H9 (cell line): ENCODE results near the gene DOCK2. TPM values are rescaled to one million over a fixed set of nuclear protein-coding genes. Genes with fewer than 3 reads are reported as not detected.

Source experiments
- DNase-seq: peaks from one replicate; pipeline ENCODE4 v3.0.0-alpha.2; 2017
- H2AFZ ChIP-seq: one replicate; pipeline ENCODE4 v1.6.1; 2013; ENCODE audit warnings: mild to moderate bottlenecking, low read length, control low read depth, moderate library complexity
- H2AK5ac ChIP-seq: 2 replicates; pipeline ENCODE4 v1.6.1; 2013; ENCODE audit warnings: low read length, control low read depth, mixed read lengths; ENCODE audit not compliant: insufficient read length
- H2BK120ac ChIP-seq: one replicate; pipeline ENCODE4 v1.6.1; 2013; ENCODE audit warnings: low read depth, mild to moderate bottlenecking, low read length, control low read depth, inconsistent platforms; ENCODE audit not compliant: poor library complexity, severe bottlenecking
- H2BK12ac ChIP-seq: 2 replicates; pipeline ENCODE4 v1.6.1; 2013; ENCODE audit warnings: low read length, control low read depth, mixed read lengths, low read depth; ENCODE audit not compliant: insufficient read length
- H2BK15ac ChIP-seq: 2 replicates; pipeline ENCODE4 v1.6.1; 2013; ENCODE audit warnings: low read depth, low read length, control low read depth
- H2BK20ac ChIP-seq: one replicate; pipeline ENCODE4 v1.6.1; 2013; ENCODE audit warnings: low read depth, mild to moderate bottlenecking, low read length, control low read depth, inconsistent platforms; ENCODE audit not compliant: poor library complexity, severe bottlenecking
- H2BK5ac ChIP-seq: 2 replicates; pipeline ENCODE4 v1.6.1; 2013; ENCODE audit warnings: low read length, control low read depth, mixed read lengths; ENCODE audit not compliant: insufficient read length
- H3K14ac ChIP-seq: 2 replicates; pipeline ENCODE4 v1.6.1; 2013; ENCODE audit warnings: low read length, control low read depth; ENCODE audit not compliant: insufficient read depth
- H3K18ac ChIP-seq: 2 replicates; pipeline ENCODE4 v1.6.1; 2013; ENCODE audit warnings: low read depth, mild to moderate bottlenecking, mixed read lengths, low read length, control low read depth; ENCODE audit not compliant: insufficient read length
- H3K23ac ChIP-seq: 2 replicates; pipeline ENCODE4 v1.6.1; 2013; ENCODE audit warnings: low read length, control low read depth, mixed read lengths, low read depth; ENCODE audit not compliant: insufficient read length
- H3K23me2 ChIP-seq: 2 replicates; pipeline ENCODE4 v1.6.1; 2013; ENCODE audit warnings: low read depth, mild to moderate bottlenecking, mixed read lengths, low read length, control low read depth; ENCODE audit not compliant: insufficient read length, poor library complexity, severe bottlenecking
- H3K27ac ChIP-seq: 2 replicates; pipeline ENCODE4 v1.5.1; 2013; ENCODE audit warnings: low read length, control low read depth, mixed read lengths, low read depth; ENCODE audit not compliant: insufficient read length
- H3K27me3 ChIP-seq: 2 replicates; pipeline ENCODE4 v1.6.1; 2013; ENCODE audit warnings: low read length, control low read depth, inconsistent platforms; ENCODE audit not compliant: insufficient read depth
- H3K4ac ChIP-seq: 2 replicates; pipeline ENCODE4 v1.6.1; 2013; ENCODE audit warnings: low read depth, mild to moderate bottlenecking, control low read depth, inconsistent platforms, low read length, moderate library complexity
- H3K4me1 ChIP-seq: 2 replicates; pipeline ENCODE4 v1.6.1; 2013; ENCODE audit warnings: low read length, control low read depth, inconsistent platforms; ENCODE audit not compliant: insufficient read depth
- H3K4me2 ChIP-seq: 2 replicates; pipeline ENCODE4 v1.6.1; 2013; ENCODE audit warnings: low read length, control low read depth, mixed read lengths; ENCODE audit not compliant: insufficient read length, insufficient read depth
- H3K56ac ChIP-seq: 2 replicates; pipeline ENCODE4 v1.6.1; 2013; ENCODE audit warnings: low read depth, mild to moderate bottlenecking, mixed read lengths, low read length, control low read depth; ENCODE audit not compliant: insufficient read length
- H3K79me1 ChIP-seq: 2 replicates; pipeline ENCODE4 v1.6.1; 2013; ENCODE audit warnings: low read depth, mild to moderate bottlenecking, moderate library complexity, low read length, control low read depth, inconsistent platforms; ENCODE audit not compliant: insufficient read depth, poor library complexity, severe bottlenecking
- H3K79me2 ChIP-seq: 2 replicates; pipeline ENCODE4 v1.6.1; 2013; ENCODE audit warnings: low read length, control low read depth, inconsistent platforms; ENCODE audit not compliant: insufficient read depth
- H3K9ac ChIP-seq: 2 replicates; pipeline ENCODE4 v1.6.1; 2013; ENCODE audit warnings: low read length, control low read depth, mixed read lengths; ENCODE audit not compliant: insufficient read length; ENCODE audit errors: extremely low read depth
- H3K9me3 ChIP-seq: one replicate; pipeline ENCODE4 v1.6.1; 2013; ENCODE audit warnings: low read depth, low read length, inconsistent platforms; ENCODE audit not compliant: control insufficient read depth
- H3T11ph ChIP-seq: one replicate; pipeline ENCODE4 v1.6.1; 2013; ENCODE audit warnings: mild to moderate bottlenecking, low read length, control low read depth, inconsistent platforms
- H4K20me1 ChIP-seq: one replicate; pipeline ENCODE4 v1.6.1; 2013; ENCODE audit not compliant: control insufficient read depth, insufficient read length, insufficient read depth
- H4K5ac ChIP-seq: 2 replicates; pipeline ENCODE4 v1.6.1; 2013; ENCODE audit warnings: low read depth, mild to moderate bottlenecking, mixed read lengths, low read length, control low read depth; ENCODE audit not compliant: insufficient read length
- H4K8ac ChIP-seq: replicated peaks from 2 replicates; pipeline ENCODE4 v1.6.1; 2013; ENCODE audit warnings: low read length, control low read depth, mixed read lengths, low read depth; ENCODE audit not compliant: insufficient read length
- H4K91ac ChIP-seq: 2 replicates; pipeline ENCODE4 v1.6.1; 2013; ENCODE audit warnings: low read depth, mild to moderate bottlenecking, moderate library complexity, mixed read lengths, low read length, control low read depth; ENCODE audit not compliant: insufficient read length
- H3K27ac Mint-ChIP-seq, 3 experiments: 2 replicates in 2 of 3; 3 replicates in 1 of 3; pipeline ENCODE4 v1.8.0; 2020 to 2021; ENCODE audit warnings: mixed read lengths in 3 of 3, mild to moderate bottlenecking in 1 of 3, moderate library complexity in 1 of 3
- H3K27me3 Mint-ChIP-seq: 2 replicates; pipeline ENCODE4 v1.8.0; 2021; ENCODE audit warnings: low read depth, mild to moderate bottlenecking, moderate library complexity, mixed read lengths
- H3K36me3 Mint-ChIP-seq, 3 experiments: 2 replicates in 2 of 3; 3 replicates in 1 of 3; pipeline ENCODE4 v1.8.0; 2020 to 2021; ENCODE audit warnings: low read depth in 3 of 3, mixed read lengths in 3 of 3; ENCODE audit not compliant: insufficient read depth in 1 of 3
- H3K4me1 Mint-ChIP-seq, 2 experiments: 2 replicates each; pipeline ENCODE4 v1.8.0; 2020; ENCODE audit warnings: mixed read lengths in 2 of 2
- H3K4me3 Mint-ChIP-seq, 2 experiments: 2 replicates in 1 of 2; 3 replicates in 1 of 2; pipeline ENCODE4 v1.8.0; 2020 to 2021; ENCODE audit warnings: mild to moderate bottlenecking in 2 of 2, mixed read lengths in 2 of 2, moderate library complexity in 1 of 2
- H3K9me3 Mint-ChIP-seq, 2 experiments: 2 replicates in 1 of 2; 3 replicates in 1 of 2; pipeline ENCODE4 v1.8.0; 2020; ENCODE audit warnings: mild to moderate bottlenecking in 2 of 2, mixed read lengths in 2 of 2, moderate library complexity in 1 of 2
- CTCF ChIP-seq: fragments of 200-600 bp; sonication (generic); conservative IDR thresholded peaks from 3 replicates; pipeline ENCODE4 v1.8.0; 2021; ENCODE audit warnings: antibody characterized with exemption, mild to moderate bottlenecking
- WGBS: extraction: QIAGEN DNeasy Blood & Tissue Kit; methylation state at CpG from one replicate; pipeline ENCODE4 v1.1.7; 2013; ENCODE audit warnings: missing lambda C conversion rate, low lambda C conversion rate, mixed read lengths; ENCODE audit not compliant: insufficient read length; ENCODE audit errors: extremely low coverage; 5-methylcytosine and 5-hydroxymethylcytosine counted together
- total RNA-seq: library from RNA; stranded (reverse); gene quantifications from 2 replicates; pipeline ENCODE4 v1.2.1, GENCODE V29; 2021

The DOCK2 gene
- total RNA-seq, 1 experiment from 2014 or later, result 7.8 TPM

GRCh38 chr5:169707686-169708085, 70.6 kb downstream of the DOCK2 start:
- no peak overlapping the region for H3K56ac ChIP-seq
- H2BK20ac ChIP-seq, result no peak overlapping the region
- no peak overlapping the region for H2BK12ac ChIP-seq
- no peak for TF ChIP-seq CTCF
- no peaks in the 10 kb centered on the region for H3K27me3 Mint-ChIP-seq
- H3K23ac ChIP-seq, result no peak overlapping the region
- H3K79me1 ChIP-seq, result no peaks in the 10 kb centered on the region
- no peak overlapping the region for H2BK15ac ChIP-seq
- no peak overlapping the region for H3K27ac ChIP-seq
- no peak overlapping the region for H4K8ac ChIP-seq
- no peak overlapping the region for H2BK120ac ChIP-seq
- peaks cover 0 to 4% of the 10 kb centered on the region in 2 experiments; a peak in 1 of 4 replicates for H3K4me1 Mint-ChIP-seq
- no peaks in the 10 kb centered on the region for H3K4me1 ChIP-seq
- H3K4me2 ChIP-seq, result no peak overlapping the region
- H3K27me3 ChIP-seq, result no peaks in the 10 kb centered on the region
- H3K9me3 ChIP-seq, result no peaks in the 10 kb centered on the region
- H2BK5ac ChIP-seq, result no peak overlapping the region
- H3K23me2 ChIP-seq, result no peaks in the 10 kb centered on the region
- H3K9me3 Mint-ChIP-seq, result no peaks in the 10 kb centered on the region; a peak in 1 of 5 replicates
- no peak overlapping the region for H2AK5ac ChIP-seq
- H3K18ac ChIP-seq, result no peak overlapping the region
- no peak overlapping the region for H4K91ac ChIP-seq
- no peak overlapping the region for H4K5ac ChIP-seq
- no CpG with 5 or more reads among the region's 3 CpGs for WGBS
- peak overlapping the region in 2 of 3 experiments; percentile 17 to 27; a peak in 2 of 7 replicates for H3K27ac Mint-ChIP-seq
- H2AFZ ChIP-seq, result no peak overlapping the region
- H3T11ph ChIP-seq, result no peak overlapping the region
- H3K14ac ChIP-seq, result no peak overlapping the region
- no peak overlapping the region for H3K9ac ChIP-seq
- H4K20me1 ChIP-seq, result no peaks in the 10 kb centered on the region
- no peaks in the 10 kb centered on the region for H3K36me3 Mint-ChIP-seq
- DNase-seq, result no peak
- H3K4ac ChIP-seq, result no peak overlapping the region
- no peak overlapping the region for H3K4me3 Mint-ChIP-seq
- no peaks in the 10 kb centered on the region for H3K79me2 ChIP-seq
